Suprapubic skin (tissue), 4 donors: ENCODE data around the gene BICD1.

Experiments used
- CTCF ChIP-seq, 2 donors: fragments of 200-600 bp in 1 of 2; fragments of 450-650 bp in 1 of 2; sonication (generic) in 1 of 2; IDR thresholded peaks; one replicate each; pipeline ENCODE4 v1.5.1; 2016 to 2019; ENCODE audit warnings: antibody characterized with exemption in 2 of 2, mild to moderate bottlenecking in 1 of 2, moderate library complexity in 1 of 2
- EP300 ChIP-seq: sonication (generic); formaldehyde crosslinking; IDR thresholded peaks from one replicate; pipeline ENCODE4 v1.6.1; 2017; ENCODE audit warnings: antibody characterized with exemption
- POLR2A ChIP-seq, 2 donors: fragments of 450-650 bp; IDR thresholded peaks; one replicate each; pipeline ENCODE4 v1.6.1; 2017; ENCODE audit warnings: antibody characterized with exemption in 2 of 2, mild to moderate bottlenecking in 2 of 2, moderate library complexity in 2 of 2
- POLR2AphosphoS5 ChIP-seq, 3 donors: sonication (generic); formaldehyde crosslinking; IDR thresholded peaks; one replicate each; pipeline ENCODE4 v1.6.1; 2017; ENCODE audit warnings: antibody characterized with exemption in 3 of 3

- TF ChIP-seq CTCF (IDR thresholded peaks at IDR 0.05) = no peak
- TF ChIP-seq POLR2A (IDR thresholded peaks at IDR 0.05) = no peak
- no peak for TF ChIP-seq POLR2AphosphoS5 (IDR thresholded peaks at IDR 0.05)
- no peak for TF ChIP-seq EP300
Observed at GRCh38 chr12:32367381-32367780, 260.7 kb downstream of the BICD1 start.
